HG03469 (cell line): ENCODE measurements around the gene C13orf46.
"Not testable (repeated sequence)": the region's sequence is repeated elsewhere in the genome, so short reads cannot be mapped to it uniquely, and the experiment has no call there.

Source experiments
- ATAC-seq: cut with Tn5 transposase; IDR thresholded peaks from one replicate; pipeline ENCODE4 v1.9.1; 2021; ENCODE audit warnings: mild to moderate bottlenecking, moderate library complexity, moderate number of reproducible peaks; ENCODE audit not compliant: unreplicated experiment

The C13orf46 gene

DNA sequence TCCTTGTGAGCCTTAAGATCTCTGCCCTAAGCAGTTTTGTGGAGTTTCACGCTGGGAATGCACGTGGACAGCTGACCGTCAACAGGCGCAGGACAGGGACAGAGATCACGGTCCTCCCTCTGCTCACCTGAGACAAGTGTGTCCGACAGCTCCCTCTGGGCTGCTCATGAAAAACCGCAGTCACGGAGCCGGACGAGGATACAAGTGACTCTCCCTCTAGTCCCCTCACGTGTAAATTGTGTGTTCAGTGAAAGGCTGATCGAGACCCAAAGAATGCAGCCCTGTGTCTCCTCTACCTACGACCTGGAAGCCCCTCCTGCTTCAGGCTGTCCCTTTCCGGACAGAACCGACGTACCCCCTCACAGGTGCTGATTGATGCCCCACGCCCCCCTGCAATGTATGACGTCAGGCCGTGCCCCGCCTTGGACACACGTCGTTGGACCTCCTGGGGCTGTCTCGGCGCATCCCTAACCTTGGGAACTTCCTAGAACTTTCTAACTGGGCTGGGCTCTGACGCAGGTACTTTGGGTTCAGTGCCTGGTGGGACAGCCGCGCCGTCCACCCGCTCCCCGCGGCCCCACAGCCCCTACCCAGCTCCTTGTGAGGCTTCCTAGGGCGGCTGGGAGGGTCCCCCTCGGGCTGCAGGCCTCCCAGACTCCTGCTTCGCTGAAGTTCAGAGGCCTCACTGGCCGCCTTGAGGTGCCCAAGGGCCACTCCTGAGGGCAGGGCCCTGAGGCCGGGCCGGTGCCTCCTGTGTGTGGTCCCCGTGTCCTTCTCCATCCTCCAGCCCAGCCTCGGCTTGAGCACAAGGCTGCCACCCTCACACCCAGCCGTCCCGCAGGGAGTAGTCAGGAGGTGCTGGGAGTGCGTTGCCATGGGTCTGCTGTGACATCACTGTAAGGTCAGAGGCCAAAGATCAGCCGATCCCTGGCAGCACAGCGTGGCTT, at the start of gene C13orf46:
Gene C13orf46, minus strand, starts transcription at position 859 of the 947 bp plus-strand sequence. Its CDS starts 79 bp downstream, at position 780.
- no peak for ATAC-seq

DNA sequence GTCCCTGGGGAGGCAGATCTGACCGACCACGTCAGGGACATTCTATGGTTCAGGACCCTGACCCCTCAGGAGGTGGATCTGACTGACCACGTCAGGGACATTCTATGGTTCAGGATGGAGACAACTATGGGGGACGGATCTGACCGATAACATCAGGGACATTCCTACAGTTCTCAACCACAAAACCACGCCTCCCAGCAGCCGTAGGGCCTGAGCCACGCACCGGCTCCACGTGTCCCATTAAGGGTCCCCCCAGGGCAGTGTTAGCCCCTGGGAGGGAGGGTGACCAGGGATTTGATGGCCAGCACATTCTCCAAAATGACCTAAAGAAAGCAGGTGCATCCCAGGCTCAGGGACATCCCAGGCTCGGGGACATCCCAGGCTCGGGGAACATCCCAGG, 49.0 kb upstream of the C13orf46 start:
- no peak for ATAC-seq

DNA sequence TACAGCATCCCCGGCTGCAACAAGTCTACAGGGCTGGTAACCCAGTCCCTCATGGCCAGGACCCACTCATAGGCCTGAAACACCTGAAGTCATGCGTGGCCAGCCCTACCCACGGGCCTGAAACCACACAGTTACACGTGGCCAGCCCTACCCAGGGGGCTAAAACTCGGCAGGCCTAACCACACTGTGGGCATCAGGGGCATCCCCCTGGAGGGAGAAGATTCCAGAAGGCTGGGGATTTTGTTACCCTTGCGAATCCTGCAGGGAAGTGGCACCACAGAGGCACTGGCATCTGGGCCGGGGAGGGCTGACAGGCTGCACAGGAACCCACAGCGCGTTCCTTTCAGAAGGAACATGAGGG, 48.4 kb upstream of the C13orf46 start:
- ATAC-seq: no peak

DNA sequence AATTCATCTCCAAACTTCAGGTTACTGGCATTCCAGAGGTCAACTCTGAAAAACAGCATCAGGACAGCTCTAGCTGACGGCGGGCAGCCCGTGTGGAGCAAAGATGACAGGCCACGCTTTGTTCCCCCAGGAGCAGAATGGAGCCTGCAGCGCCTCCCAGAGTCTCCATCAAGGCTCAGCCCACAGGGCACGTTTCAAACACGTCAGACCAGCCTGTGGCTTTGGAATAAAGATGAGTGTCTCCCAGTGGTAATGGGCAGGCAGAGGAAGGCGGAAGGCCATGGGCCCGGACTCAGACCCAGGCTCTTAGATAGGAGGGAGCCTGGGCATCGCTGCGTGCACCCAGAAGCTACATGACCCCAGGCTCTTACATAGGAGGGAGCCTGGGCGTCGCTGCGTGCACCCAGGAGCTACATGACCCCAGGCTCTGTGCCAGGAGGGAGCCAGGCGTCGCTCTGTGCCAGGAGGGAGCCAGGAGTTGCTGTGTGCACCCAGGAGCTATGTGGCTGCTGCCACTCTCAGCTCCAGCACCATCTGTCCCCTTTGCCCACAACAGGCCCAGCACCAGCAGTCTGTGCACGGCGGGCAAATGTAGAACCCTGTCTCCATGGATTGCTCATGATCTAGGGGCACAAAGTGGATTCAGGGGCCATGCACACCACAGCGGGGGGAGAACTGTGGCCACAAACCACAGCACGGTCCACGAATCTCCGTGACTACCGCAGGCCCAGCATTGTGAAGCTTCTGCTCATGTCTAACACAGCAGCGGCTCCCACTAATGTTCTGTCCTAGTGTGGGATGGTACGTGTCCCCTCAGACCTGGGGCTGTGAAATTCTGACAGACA, 47.8 kb upstream of the C13orf46 start:
- no peak for ATAC-seq

DNA sequence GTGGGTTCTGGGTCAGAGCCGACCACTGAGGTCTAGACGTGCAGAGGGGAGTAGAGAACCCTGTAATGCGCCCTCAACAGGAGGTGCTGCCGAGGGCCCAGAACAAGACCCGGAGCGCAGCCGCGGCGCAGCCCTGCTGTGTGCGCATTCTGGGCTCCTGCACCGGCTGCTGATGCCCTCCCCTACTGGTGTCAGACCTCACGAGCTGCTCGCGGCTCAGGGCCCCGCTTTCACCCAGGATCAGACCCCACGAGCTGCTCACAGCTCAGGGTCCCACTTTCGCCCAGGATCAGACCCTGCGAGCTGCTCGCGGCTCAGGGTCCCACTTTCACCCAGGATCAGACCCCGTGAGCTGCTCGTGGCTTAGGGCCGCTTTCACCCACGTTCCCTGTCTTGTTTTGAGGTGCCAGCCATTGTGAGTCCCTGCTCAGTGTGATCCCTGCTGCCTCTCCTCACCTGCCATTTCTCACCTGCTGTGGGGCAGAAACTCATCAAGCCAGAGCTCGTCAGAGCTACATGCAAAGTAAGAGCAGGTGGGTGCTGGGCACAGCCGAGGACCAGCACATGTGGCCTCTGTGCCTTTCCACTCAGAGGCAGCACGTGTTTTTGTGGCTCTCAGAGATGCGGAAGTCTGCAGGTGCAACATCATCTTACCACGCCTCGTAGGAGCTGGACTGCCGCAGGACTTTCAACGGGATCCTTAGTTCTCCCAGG, 47.0 kb upstream of the C13orf46 start:
- ATAC-seq: no peak

DNA sequence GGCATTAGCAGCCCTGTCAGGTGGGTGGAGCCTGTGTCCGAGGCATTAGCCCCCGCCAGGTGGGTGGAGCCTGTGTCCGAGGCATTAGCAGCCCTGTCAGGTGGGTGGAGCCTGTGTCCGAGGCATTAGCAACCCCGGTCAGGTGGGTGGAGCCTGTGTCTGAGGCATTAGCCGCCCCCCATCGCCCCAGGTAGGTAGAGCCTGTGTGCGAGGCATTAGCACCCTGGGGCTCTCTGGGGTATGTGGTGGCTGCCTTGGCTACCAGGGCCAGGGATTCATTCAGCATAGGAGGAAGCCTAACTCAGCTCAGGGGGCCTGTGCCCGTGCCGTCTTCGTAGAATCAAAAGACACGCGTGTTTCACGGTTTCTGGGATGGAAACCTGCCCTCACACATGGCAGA, 46.3 kb upstream of the C13orf46 start:
- not testable (repeated sequence) for ATAC-seq

DNA sequence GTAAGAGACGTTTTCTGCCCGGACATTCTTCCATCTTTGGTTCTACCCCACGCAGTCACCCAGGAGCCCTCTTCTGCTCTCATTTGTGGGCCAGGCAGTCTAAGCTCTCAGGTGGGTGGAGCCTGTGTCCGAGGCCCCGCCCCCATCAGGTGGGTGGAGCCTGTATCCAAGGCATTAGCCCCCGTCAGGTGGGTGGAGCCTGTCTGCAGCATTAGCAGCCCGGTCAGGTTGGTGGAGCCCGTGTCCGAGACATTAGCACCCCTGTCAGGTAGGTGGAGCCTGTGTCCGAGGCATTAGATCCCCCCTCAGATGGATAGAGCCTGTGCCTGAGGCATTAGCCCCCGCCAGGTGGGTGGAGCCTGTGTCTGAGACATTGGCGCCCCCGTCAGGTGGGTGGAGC, 45.5 kb upstream of the C13orf46 start:
- ATAC-seq: no peak

DNA sequence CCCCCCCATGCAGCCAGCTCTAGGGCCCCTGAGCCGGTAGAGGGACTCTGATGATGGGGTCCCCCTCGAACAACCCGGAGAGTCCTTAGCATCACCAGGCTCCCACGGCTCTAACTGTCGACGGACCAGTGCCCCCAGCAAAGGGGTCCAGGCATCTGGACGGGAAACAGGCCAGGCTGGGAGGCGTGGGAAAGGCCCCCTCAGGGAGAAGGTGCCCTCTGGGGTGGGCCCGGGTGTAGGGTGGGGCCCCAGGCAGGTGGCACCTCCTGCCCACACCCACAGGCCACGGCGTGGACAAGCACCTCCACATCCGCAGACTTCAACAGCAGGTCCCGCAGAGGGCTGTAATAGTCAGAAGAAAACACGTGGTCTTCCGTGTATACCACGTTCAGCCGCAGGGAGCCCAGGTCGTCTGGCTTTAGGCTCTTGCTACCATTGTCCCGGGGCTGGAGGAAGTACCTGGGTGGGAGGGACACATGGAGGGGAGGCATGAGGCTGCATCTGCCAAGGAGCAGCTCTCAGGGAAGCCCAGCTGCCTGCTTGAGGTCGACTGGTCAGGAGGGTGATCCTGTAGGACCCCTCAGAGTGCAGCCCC, 44.7 kb upstream of the C13orf46 start:
- ATAC-seq: no peak

DNA sequence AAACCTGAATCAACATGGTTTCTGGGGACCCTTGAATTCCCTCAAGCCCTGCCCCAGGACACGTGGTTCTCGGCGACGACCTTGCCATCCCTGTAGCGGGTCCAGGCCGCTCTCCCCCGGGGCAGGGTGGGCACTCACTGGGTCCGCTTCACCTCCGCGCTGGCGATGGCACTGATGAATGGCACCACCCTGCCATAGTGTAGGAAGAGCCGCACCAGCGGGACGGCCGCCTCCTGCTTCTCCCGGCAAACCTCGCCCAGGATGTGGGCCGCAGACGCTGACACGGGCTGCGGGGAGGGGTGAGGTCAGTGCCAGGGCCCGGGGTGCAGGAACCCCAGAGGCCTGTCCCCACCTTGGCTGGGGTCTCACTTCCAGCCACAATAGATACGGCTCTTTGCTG, 44.1 kb upstream of the C13orf46 start:
- ATAC-seq: no peak

DNA sequence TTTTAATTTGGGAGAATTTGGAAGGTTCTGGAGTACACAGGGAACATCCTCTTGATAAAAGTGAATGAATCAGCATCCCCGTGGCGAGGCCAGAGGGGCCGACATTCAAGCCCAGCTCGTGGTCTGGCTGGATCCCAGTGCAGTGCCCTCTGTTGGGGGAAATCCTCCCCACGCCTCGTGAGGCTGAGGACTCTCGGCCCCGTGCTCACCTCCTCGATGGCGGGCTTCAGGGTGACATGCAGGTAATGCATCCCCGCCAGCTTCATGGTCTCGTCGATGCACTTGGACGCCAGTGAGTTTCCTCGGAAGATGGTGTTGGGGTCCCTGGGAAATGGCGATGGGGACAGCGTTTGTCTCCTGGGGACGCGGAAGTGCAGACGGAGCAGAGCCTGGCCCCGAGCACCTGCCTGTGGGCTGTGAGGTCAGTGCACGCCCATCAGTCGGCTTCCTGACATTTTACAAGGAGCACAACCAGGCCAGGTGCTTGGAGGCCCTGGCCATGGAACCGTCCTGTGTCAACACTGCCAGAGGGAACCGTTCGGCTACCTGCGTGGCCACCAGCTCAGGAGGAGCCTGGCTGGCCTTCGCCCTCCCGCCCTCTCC, 43.3 kb upstream of the C13orf46 start:
- ATAC-seq: no peak

DNA sequence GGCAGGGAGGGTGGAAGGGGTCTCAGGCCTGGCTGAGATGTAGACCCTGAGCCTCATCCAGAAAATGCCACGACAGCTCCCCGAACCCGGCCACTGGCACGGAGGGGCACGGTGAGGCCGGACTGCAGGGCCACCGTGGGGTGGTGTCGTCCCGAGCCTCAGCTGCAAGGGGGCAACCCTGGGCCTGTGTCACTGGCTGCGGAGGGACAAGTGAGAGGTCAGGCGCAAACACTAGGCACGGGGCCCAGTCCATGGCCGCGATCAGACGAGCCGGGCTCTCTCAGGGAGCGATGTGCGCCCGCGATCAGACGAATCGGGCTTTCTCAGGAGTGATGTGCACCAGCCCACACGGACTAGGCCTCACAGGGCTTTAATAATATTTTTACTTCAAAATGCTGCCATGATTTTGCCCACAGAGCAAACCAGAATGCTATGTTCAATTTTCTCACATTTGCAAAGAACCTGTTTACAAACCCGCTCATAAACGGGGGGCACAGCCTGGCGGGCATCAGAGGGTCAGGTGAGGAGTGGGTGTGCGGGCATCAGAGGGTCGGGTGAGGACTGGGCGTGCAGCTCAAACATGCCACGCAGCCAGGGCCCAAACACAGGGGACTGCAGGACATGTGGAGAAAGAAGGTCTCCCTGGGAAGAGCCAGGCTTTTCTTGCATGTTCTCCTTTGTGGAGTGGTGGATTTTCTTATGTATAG, 42.6 kb upstream of the C13orf46 start:
- ATAC-seq: no peak

DNA sequence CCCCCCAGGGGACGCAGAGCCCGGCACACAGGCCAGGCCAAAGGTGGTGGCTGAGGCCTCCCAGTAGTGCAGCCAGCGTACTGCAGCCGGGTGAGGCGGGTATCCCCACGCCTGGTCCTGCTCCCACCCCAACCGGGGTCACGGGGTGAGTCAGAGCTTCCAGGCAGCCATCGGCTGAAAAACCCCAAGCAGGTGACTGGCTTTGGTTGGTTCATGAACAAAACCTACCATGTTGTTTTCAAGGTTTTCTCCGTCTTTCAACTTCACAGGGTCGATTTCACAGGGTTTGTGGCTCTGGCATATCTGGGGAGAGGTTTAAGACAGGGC, 42.1 kb upstream of the C13orf46 start:
- ATAC-seq: no peak

DNA sequence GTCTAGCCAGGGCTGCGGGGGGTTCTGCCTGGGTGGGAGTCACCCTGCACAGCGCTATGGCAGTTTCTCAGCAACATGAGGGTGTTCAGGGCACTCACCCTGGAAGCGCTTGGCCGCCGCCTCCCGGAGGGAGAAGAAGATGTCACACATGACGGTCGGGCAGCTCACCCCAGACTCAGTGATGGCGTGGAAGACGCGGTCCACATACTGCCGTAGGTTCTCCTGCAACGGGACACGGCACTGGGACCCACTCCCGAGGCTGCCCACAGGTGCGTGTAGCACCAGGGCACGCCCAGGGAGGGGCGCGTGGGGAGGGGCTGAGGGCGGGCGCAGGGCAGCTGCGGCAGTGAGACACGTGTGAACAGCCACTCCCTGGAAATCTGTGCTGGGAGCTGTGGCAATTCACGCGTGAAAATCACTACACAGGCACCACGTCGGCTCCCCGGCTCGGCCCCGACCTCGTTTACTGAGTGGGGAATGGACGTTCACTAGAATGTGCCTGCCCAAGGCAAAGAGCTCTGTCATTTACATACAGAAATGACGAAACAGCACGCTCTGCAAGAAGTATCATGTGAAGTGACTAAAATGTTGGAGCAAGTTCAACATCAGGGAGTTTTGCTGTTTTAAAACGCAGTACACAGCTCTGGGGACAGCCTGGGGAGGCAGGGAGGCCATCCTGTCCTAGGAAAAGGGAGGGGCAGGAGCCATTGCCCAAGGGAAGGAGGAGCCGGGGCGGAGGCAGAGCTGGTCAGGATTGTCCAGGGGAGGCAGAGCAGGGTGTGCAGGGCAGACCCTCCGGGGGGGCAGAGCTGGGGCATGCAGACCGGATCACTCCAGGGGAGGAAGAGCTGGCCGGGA, 41.5 kb upstream of the C13orf46 start:
- no peak for ATAC-seq

DNA sequence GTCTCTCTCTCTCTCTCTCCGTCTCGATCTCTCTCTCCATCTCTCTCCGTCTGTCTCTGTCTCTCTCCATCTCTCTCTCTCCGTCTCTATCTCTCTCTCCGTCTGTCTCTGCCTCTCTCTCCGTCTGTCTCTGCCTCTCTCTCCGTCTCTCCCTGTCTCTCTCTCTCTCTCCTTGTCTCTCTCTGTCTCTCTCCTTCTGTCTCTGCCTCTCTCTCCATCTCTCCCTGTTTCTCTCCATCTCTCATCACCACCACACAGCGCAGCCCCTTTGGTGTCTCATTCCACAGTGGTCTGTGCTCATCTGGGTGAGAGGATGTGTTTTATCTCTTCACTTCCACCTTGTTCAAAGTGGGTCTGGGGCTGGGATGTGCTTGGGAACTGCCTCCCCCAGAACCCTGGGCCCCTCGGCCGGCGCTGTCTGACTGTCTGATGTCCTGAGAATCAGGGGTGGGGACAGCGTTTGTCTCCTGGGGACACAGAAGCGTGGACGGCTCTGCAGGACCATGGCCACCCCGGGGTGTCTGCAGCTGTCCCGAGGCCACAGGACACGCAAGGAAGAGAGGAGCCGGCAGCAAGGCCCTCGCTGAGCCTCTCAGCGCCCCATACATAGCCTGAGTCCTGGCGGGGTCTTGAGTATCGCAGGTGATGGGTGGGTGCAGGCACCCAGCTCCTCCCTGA, 40.2 kb upstream of the C13orf46 start:
- ATAC-seq: no peak

DNA sequence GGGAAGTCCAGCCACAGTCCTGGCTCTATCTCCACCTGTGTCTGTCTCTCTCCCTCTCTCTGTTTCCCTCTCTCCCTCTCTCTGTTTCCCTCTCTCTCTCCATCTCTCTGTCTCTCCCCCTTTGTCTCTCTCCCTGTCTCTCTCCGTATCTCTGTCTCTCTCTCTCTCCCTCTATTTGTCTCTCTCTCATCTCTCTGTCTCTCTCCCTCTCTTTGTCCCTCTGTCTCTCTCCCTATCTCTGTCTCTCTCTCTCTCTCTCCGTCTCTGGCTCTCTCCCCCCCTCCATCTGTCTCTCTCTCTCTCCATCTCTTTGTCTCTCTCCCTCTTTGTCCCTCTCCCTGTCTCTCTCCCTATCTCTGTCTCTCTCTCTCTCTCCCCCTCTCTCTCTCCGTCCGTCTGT, 39.5 kb upstream of the C13orf46 start:
- no peak for ATAC-seq

DNA sequence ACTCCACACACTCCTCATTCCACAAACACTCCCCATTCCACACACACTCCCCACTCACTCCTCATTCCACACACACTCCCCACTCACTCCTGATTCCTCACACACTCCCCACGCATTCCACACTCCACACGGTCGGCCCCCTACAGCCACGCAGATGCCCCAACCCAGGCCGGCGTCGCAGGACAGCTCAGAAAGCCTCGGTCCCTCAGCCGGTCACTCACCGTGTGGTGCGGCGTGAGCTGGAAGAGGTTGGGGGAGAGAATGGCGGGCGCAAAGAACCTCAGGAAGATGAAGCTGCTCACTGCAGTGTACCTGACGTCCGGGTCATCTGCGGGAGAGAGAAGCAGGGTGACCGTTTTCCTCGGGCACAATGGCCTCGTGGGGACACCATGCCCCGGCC, 39.0 kb upstream of the C13orf46 start:
- no peak for ATAC-seq

DNA sequence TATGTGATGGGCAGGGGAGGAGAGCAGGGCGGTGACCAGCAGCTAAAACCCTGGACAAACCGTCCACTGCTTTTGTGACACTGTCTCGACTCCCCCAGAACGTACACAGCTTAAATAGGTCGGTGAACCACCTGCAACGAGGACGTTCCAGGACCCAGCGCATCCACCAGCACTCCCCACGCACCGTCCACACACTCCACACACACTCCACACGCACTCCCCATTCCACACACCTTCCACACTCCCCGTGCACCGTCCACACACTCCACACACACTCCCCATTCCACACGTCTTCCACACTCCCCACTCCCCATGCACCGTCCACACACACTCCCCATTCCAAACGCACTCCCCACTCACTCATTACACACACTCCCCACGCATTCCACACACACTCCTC, 38.3 kb upstream of the C13orf46 start:
- ATAC-seq: no peak

DNA sequence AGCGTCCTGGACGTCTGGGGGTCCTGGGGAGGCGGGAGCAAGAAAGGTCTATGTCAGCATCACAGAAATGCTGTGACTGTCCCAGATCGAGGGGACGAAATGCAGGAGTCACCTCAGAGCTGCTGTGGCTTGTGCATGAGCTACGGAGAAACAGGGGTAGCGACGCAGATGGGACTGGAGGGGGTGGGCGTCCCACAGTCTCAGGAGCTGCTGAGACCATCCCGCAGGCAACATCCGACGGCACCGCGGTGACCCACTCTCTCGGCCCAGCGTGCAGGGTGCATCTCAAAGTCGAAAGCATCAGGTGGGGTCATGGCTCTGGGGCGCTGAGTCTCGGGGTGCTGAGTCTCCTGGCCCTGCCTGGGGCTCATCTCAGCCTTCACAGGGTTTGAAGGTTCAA, 37.4 kb upstream of the C13orf46 start:
- no peak for ATAC-seq
